Fibroblast of skin of scalp (primary cell): ENCODE results near the gene LRRC30.

Source experiments
- DNase-seq: peaks from one replicate; pipeline ENCODE4 v3.0.0-alpha.2; 2013

The LRRC30 gene

GRCh38 chr18:7237673-7238272, 6.9 kb downstream of the LRRC30 start:
- DNase-seq = no peak

- DNase-seq = no peak
Measured at GRCh38 chr18:7242926-7243325, 12.0 kb downstream of the LRRC30 start.

GRCh38 chr18:7248877-7249276, 18.0 kb downstream of the LRRC30 start:
- DNase-seq = no peak

GRCh38 chr18:7254163-7254562, 23.3 kb downstream of the LRRC30 start:
- DNase-seq = no peak

- DNase-seq = no peak
Measured at GRCh38 chr18:7255054-7255453, 24.2 kb downstream of the LRRC30 start.

- no peak for DNase-seq
Measured at GRCh38 chr18:7255643-7256042, 24.8 kb downstream of the LRRC30 start.

GRCh38 chr18:7256618-7257425, 25.9 kb downstream of the LRRC30 start:
- DNase-seq = no peak

GRCh38 chr18:7257426-7257740, 26.5 kb downstream of the LRRC30 start:
- no peak for DNase-seq

GRCh38 chr18:7259475-7259874, 28.6 kb downstream of the LRRC30 start:
- no peak for DNase-seq

GRCh38 chr18:7261199-7261598, 30.3 kb downstream of the LRRC30 start:
- no peak for DNase-seq

- DNase-seq = no peak
Measured at GRCh38 chr18:7267973-7268372, 37.1 kb downstream of the LRRC30 start.

GRCh38 chr18:7269942-7270341, 39.1 kb downstream of the LRRC30 start:
- DNase-seq = no peak

- DNase-seq = peak; percentile 73
Measured at GRCh38 chr18:7272311-7273049, 41.6 kb downstream of the LRRC30 start.

- peak; percentile 62 for DNase-seq
Measured at GRCh38 chr18:7273301-7273921, 42.5 kb downstream of the LRRC30 start.

GRCh38 chr18:7281579-7281978, 50.7 kb downstream of the LRRC30 start:
- DNase-seq = no peak
